ENCODE results near the gene USP36.
"Not testable (repeated sequence)": the region's sequence is repeated elsewhere in the genome, so short reads cannot be mapped to it uniquely, and the experiment has no call there.

USP36 gene

DNA sequence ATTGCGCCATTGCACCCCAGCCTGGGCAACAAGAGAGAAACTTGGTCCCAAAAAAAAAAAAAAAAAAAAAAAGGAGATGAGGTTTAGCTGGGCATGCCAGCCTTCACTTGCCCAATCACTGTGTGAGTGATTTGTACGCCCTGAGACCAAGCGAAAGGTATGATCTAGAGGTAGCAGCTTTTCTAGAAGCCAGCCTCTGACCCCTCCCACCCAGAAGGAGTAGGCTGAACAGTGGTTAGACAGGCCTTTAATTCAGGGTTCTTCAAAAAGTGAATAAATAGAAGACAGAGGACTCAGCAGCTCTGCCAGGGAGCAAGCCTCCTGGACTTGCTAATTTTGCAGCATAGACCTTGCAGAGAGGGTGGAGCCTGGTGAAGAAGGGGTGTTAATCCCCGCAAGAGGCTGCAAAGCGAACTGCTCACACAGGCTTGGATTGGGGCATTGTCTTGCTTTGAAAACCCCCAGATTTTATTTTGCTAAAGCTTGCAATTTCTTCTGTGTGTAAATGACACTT is 51.4 kb downstream of the USP36 start:
- DNase-seq = no peak

DNA sequence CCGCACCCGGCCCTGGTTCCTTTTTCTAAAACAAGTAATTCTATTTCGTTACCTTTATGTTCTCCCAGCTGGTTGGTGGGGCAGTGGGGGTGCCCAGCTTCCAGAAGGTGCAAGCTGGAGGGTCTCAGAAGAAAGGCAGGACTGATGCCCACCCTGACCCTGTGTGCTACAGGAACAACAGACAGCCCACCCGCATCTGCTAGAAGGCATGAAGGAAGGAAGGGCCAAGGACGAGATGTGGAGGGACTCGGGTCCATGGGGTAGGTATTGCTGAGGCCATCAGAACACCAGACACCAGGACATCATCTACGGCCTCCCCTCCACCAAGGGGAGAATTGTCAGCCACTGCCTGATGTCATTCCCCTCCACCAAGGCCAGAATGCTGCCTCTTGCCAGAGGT is 52.2 kb downstream of the USP36 start:
- no peak for DNase-seq

DNA sequence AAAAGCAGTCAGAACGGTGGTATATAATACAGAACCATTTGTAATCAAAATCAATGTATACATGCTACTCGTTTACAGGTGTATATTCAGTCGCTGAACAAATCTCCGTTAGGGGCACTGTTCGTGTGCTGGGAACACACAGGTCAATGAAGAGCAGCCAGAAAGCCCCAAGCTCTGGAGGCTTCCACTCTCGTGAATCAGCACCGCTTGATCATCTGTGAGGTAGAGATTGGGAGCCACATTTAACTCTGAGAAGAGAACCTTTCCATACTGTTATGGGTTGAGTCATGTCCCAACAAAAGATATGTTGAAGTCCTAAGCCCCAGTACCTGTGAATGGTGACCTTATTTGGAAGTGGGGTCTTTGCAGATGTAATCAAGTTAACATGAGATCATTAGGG is 53.2 kb downstream of the USP36 start:
- DNase-seq = no peak

DNA sequence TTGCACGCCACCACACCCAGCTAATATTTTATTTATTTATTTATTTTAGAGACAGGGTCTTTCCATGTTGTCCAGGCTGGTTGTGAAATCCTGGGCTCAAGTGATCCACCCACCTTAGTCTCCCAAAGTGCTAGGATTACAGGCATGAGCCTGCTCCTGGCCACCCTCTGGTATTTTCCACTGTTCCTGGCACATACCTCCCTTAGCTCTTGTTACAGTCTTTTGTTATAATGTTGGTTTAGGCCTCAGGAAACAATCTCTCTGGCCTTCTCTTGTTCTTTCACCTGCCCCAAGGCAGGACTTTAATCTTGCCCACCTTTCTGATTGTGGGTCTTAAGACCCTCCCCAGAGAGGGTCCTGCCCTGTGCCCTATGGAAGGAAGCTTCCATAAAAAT is 55.0 kb downstream of the USP36 start:
- DNase-seq = no peak

DNA sequence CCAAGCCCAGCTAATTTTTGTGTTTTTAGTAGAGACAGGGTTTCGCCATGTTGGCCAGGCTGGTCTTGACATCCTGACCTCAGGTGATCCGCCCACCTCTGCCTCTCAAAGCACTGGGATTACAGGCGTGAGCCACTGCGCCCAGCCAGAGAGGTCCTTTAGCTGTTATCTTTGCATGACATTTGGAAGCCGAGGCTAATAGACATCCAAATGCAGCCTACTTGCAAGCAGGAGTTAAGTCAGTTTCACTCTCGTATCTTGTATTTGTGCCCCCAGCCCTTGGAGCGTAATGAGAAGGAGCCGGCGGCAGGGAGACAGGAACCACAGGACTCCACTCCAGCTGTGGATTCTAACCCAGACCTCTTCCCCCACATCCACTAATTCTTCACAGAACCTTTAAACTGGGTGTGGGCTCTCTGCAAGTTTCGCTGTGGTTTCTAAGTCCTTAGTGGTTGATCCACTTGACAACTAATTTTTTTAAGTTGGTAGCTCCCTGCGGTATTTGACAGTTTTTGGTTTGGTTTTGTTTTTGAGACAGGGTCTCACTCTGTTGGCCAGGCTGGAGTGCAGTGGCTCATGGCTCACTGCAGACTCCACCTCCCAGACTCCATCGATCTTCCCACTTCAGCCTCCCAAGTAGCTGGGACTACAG is 55.5 kb downstream of the USP36 start:
- no peak for DNase-seq

DNA sequence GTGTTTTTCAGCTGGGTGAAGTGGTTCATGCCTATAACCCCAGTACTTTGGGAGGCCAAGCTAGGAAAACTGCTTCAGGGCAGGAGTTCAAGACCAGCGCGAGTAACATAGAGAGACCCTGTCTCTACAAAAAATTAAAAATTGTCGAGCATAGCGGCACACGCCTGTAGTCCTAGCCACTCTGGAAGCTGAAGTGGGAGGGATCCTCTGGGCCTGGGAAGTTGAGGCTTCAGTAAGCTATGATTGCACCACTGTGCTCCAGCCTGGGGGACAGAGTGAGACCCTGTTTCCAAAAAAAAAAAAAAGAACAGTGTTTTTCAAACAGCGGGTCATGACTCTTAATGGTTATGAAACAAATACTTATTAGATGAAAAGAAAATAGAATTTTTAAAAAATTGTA is 56.3 kb downstream of the USP36 start:
- DNase-seq = no peak

DNA sequence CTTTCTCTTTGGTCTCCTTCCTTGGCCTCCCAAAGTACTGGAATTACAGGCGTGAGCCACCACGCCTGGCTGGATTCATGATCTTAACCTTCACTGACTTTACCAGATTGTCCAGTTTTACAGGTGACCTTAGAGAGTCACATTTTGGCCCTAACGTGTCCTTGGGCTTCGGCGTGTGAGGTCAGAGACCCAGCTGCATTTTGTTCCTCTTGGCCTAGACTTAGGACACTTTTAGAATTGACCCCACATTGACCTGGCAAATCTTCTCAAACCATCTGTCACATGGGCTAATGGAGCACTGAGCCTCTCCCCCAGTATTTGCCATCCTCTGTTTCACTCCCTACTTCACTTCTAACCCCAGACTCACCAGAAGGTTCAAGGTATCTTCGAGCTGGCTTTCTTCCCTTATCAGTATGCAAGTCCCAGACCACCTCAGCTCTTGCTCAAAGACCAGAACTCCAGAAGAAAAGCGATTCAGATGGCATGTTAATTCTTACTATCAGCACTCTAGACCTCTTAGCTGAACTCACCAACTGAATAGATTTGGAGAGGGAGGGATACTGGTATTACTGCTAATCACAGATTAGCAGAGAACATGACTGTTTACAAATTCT is 56.8 kb downstream of the USP36 start:
- DNase-seq = no peak

DNA sequence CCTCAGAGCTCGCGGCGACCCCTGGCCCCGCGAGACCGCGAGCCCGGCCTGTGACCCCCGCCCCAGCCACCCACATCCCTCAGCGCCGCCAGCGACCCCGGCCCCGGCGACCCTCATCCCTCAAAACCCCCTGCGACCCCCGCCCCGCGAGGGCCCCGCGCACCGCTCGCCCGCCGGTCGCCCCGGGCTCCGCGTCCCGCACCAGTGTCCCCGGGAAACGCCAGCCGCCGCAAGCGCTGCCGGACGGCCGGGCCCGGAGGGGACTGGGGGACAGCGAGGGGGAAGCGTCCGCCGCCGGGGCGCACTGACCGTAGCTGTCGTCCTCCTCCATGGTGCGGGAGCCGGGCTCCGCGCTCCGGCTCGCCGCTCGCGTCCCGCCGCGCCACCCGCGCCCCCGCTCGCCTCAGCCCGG is 58.7 kb downstream of the USP36 start, which contains the start of gene CYTH1:
TSS of gene CYTH1 (minus strand) at position 381 of the 412 bp plus-strand sequence. CDS start at position 331, 50 bp downstream.
- no peak for DNase-seq

DNA sequence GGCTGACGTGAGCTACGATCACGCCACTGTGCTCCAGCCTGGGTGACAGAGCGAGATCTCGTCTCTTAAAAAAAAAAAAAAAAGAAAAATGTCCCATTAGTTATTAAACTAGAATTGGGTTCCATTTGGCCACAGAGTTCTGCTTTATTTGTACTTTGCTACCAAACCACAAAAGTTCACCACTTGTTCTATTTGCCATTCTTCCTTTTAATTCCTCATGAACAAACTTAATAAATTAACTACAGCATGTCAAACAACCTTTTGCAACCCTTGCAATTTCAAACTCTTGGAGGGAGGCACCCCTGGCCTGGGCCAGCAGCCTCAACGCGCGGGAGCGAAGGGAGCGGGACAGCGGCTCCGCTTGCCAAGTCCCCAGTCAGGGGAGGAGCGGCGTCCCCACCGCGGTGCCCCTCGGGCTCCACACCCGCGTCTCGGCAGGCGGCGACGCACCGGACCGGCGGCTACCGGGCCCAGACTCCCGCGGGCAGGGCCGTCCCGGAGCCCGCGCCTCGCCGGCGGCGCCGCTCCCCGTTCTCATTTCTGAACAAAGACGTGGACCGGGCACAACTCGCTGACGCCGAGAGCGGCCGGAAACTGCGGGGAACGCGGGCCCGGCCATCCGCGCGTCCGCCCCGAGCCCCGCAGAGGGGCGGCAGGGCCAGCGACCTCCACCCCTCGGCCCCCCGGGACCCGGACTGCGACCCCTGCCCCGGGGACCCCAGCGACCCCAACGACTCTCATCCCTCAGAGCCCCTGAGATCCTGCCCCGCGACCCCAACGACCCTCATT is 59.3 kb downstream of the USP36 start:
- peak; percentile 80 for DNase-seq

DNA sequence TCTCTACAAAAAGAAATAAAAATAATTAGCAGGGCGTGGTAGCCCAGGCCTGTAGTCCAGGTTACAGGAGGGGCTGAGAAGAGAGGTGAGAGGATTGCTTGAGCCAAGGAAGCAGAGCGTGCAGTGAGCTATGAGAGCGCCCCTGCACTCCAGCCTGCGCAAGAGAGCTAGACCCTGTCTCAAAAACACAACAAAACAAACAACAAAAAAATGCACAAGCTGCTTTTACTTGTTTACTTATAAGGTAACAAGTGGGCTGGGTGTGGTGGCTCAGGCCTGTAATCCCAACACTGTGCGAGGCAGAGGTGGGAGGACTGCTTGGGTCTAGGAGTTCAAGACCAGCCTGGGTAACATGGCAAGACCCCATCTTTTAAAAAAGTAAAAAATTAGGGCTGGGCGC is 60.3 kb downstream of the USP36 start:
- no peak for DNase-seq

DNA sequence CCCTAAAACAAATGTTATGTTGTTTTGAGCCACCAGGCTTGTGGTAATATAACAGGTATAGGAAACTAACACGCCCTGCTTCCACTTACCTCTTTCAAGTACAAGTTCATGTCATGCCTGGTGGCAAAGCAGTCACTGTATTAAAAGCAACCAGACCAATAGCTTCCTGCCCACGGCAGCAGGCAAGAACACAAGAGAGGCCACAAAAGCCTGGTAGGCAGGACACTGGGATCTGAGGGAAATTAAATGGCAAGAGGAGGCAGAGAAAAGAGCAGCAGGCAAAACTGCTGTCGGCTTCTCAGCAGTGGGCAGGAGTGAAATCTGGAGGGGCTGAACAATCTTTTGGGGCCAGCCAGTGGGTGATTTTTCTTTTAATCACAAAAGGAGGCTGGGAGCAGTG is 60.8 kb downstream of the USP36 start:
- DNase-seq = no peak

DNA sequence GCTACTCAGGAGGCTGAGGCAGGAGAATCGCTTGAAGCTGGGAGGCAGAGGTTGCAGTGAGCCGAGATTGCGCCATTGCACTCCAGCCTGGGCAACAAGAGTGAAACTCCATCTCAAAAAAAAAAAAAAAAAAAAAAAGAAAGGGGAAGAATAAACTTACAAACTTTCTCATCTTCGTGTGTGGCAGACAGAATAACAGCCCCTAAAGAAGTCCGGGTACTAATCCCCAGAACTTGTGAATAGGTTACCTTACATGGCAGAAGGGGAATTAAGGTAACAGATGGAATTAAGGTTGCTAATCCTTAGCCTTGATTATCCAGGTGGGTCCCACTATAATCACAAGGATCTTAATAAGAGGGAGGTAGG is 61.3 kb downstream of the USP36 start:
- not testable (repeated sequence) for DNase-seq

DNA sequence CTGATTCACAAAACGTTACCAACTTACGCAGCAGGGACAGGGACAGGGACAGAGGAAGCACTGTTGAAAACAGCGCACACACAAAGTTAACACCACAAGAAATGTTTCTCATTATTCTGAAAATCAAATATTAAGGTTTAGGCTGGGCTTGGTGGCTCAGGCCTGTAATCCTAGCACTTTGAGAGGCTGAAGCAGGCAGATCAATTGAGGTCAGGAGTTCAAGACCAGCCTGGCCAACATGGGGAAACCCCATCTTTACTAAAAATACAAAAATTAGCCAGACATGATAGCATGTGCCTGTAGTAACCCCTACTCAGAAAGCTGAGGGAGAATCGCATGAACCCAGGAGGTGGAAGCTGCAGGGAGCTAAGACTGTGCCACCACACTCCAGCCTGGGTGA is 62.7 kb downstream of the USP36 start:
- DNase-seq = no peak

DNA sequence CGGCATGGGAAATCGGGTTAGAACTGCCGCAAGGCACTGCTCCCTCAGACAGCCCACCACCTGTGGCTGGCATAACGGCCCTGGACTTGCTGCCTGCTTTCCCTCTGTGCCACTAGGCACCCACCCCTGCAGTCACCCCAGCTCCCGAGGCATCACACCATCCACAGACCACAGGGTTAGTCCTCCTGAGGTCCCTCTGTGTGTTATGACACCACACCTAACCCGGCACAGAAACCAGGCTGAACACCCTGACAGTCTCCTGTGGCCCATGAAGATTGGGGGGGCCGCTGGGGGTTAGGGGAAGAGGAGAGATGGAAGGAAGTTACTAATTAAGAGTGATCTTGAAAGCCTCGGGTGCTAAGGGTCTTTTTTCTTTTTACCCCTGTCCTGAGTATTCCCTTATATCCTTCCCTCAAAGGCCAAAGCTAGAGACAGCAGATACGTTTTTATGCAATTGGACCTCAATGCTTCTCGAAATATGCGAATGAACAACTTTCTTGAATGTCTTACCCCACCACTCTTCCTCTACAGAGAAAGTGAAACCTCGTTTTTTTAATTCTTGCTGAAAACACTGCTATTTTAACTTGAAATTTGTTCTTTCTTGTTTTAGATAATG is 65.5 kb downstream of the USP36 start:
- peak; percentile 84 for DNase-seq

DNA sequence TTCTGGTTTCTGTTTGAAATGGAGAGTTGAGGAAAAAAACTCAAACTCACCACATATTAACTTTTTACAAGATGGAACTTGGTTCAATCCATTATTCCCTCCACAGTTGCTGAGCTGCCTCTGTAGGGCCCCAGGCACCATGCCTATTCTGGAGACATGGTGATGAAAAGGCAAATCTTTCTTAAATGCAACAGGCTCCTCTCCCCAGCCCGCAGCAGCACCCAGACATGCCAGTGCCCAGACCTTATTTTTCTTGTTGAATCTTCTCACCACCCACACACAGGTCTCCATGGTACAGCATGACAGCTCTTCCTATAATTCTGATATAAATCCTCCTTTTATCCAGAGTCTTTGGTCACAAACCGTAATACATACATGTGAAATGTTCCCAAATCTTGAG is 66.2 kb downstream of the USP36 start:
- DNase-seq = no peak

DNA sequence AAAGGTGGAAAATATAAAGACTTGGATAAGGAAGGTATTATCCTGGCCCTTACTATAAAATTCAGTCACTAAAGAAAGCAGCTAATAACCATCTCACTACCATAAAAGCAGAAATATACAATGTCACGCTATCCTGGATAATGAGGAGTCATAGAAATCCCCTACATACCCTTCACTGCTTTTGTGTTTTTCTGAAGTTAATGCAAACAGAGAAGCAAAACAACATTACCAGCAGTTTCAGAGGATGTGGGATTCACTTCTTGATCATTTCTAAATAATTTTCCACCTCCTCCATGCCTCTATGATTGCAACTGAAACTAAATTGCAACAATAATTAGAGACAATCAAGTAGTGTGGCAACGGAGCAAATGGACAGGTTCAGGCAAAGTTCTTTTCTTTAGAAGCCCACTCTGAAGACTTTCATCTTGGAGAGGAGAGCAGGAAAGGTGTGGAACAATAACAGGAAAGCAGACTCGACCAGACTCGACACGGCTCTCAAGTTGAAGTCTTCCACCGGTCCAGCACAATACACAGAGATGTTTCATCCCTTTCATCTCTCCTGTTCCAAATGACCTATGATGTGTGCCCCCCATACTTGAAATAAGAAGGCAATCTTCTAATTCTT is 68.7 kb downstream of the USP36 start:
- no peak for DNase-seq

DNA sequence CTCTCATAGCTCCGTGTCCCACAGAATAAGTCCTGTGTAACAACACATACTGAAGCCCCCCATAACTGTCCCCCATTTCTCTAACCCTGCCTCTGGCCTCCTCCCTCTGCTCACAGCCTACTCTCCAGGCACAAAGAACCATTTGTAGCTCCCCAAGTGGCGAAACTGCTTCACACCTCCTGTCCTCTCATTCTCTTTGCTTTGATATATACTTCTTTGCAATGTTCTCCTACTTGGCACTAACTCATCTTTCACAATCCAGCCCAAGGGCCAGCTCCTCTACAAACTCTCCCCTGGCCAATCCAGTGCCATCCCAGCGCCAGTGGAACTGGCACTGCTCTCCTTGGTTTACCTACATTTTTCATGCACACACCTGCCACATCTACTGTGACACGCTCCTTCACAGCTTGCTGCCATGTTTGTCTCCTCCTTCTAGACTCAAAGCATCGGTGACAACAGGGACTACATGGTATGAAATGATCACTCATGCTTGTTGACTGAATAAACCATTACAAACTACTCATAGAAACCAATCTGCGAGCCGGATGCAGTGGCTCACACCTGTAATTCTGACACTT is 71.3 kb downstream of the USP36 start:
- DNase-seq = no peak

DNA sequence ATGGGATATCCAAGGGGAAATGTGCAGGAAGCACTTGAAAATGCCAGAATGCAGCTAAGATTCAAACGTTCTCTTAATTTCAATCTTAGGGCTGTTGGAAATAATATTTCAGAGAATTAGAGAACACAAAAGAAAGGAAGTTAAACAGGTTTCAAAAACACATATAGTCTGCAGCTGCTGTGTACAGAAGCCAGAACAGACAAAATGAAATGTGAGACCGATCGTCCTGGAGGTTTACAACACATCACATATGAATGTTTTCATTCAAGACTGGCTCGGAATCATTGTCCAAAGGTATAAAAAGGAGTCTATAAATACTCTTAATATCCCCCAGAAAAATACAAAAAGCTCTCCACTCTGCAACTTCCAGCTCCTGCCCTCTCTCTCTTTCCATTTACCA is 72.8 kb downstream of the USP36 start:
- no peak for DNase-seq

DNA sequence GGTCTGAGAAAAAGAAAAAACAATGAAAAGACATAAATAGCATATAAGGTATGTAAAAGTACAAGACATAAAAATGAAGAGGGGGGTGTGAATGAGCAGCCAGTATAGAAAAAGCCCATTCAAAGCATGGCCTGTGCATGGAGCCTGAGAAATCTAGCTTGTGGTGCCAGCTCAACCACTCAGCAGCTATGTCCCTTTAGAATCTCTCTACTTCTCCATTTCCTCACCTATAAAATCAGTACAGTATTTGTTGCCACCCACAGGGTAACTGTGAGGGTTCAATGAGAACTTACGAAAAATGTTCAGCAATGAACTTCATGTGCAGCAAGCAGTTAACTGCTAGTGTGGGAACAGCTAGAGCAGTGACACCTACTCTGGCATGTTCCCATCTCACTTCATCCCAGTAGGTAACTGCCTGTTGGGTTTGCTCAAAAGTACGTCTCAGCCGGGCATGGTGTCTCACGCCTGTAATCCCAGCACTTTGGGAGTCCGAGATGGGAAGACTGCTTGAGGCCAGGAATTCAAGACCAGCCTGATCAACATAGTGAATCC is 73.8 kb downstream of the USP36 start:
- DNase-seq = peak; percentile 49

DNA sequence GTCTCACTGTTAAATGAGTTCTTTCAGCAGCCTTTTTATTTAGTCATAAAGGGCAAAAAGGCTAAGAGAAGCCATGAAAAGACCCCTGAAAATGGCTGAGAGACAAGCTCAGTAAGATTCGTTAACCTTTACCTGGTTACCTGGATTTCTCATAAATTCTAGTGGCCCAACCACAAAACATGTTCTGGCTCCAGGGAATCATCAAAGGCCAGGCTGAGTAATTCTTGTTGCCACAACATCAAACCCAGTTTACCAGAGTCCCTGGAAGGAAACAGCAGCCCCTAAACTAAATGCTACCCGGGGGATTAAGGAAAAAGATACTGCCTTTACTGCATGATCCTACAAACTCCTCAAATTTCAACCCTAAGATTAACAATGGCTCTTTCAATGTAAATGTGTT is 74.4 kb downstream of the USP36 start:
- no peak for DNase-seq

DNA sequence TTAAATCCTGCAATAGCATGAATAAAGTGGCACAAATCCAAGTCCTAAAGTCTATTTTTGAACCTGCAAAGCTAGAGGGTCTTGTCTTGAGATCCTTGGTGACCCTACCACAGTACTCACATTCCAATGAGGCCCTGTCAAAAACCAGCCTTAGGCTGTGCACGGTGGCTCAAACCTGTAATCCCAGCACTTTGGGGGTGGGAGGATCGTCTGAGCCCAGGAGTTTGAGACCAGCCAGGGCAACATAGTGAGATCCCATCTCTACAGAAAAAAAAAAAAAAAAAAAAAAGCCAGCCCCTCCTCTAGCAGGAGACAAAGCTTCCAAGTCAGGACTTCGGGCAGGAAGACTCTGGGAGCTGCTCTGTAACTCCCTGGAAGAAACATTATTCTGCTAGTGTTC is 74.8 kb downstream of the USP36 start:
- DNase-seq = no peak

DNA sequence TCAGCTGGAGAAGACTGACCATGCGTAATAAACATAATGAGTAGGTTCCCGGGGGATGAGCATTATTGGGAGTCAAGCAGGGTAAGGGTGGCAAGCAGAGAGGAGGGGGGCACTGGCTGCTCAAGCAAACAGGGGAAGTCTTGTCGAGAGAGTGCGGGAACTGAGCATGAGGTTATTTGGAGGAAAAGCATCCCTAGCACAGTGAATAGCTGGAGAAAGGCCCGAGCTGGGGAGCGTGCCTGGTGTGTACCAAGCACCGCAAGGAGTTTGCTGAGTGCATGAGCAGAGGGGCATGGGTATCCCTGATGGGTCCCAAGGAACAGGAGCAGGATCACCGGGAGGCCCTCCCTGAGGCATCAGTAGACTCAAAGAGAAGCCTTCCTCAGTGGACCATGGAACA is 75.7 kb downstream of the USP36 start:
- DNase-seq = no peak
